WI38 (cell line): ENCODE results near the gene PARD3.

Experiments
- H3K4me3 ChIP-seq: 2 replicates; pipeline ENCODE4 v1.5.1; 2011; ENCODE audit warnings: low read depth, mild to moderate bottlenecking, control low read depth, low read length
- CTCF ChIP-seq: IDR thresholded peaks from 2 replicates; pipeline ENCODE4 v1.5.1; 2012; ENCODE audit warnings: low read depth, mild to moderate bottlenecking, control low read depth, low read length

PARD3 gene

DNA sequence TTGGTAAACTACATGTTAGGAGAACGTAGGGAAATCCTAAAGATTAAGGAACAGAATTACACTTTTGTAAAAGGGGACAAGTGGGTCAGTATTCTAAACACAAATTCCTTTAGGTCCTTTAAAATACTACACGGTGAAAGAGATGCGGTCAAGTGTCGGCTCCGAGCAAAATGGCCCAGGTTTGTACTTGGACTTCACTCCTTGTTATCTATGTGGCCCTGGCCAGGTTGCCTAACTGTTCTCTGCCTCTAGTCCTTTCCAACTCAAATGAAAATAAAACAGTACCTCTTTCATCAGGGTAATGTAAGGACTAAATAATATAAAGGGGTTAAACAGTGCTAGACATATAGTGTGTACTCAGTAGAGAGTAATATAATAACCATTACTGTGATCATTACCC is 344.8 kb downstream of the PARD3 start:
- H3K4me3 ChIP-seq, result no peak overlapping the region
- TF ChIP-seq CTCF, result no peak

DNA sequence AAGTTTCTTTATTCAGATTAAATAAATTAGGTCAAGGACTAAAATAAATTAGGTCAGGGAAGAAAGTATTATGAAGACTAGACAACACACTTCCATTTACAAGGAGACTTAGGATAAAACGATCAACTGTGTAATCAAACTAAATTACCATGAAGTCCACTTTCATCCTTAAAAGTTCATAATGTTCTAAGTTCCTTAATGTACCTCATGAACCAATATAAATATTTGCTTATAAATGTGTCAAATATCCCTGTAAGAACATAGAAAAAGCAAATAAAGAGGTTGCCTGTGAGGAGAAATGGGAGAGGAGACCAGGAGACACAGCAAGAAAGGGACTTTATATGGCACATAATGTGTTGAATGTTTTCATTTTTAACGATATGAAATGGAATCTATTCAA is 345.6 kb downstream of the PARD3 start:
- no peak for TF ChIP-seq CTCF
- no peak overlapping the region for H3K4me3 ChIP-seq

GRCh38 chr10:34467902-34468301 is 347.2 kb downstream of the PARD3 start:
- TF ChIP-seq CTCF, result no peak
- no peak overlapping the region for H3K4me3 ChIP-seq

DNA sequence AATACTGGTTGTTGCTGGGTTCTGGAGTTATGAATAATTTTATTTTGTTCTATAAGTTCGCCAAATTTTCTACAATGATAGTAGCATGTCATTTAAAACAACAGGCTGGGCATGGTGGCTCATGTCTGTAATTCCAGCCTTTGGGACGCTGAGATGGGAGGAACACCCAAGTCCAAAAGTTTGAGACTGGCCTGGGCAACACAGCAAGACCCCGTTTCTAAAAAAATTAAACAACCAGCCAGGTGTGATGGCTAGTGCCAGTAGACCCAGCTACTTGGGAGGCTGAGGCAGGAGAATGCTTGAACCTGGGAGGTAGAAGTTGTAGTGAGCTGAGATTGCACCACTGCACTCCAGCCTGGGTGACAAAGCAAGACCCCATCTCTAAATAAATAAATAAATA is 347.7 kb downstream of the PARD3 start:
- TF ChIP-seq CTCF, result no peak

GRCh38 chr10:34465678-34466077 is 349.4 kb downstream of the PARD3 start:
- TF ChIP-seq CTCF, result no peak

More for the DNA sequence above, 347.7 kb downstream of the PARD3 start:
- no peak overlapping the region for H3K4me3 ChIP-seq

GRCh38 chr10:34464591-34464990 is 350.5 kb downstream of the PARD3 start:
- no peak for TF ChIP-seq CTCF
- no peak overlapping the region for H3K4me3 ChIP-seq

More at GRCh38 chr10:34465678-34466077, 349.4 kb downstream of the PARD3 start:
- H3K4me3 ChIP-seq, result no peak overlapping the region

- no peak for TF ChIP-seq CTCF
- no peak overlapping the region for H3K4me3 ChIP-seq
Observed at GRCh38 chr10:34464000-34464399, 351.1 kb downstream of the PARD3 start.
